Cardiac muscle cell (in vitro differentiated cells and primary cell): Measurements from ENCODE around the gene PSRC1. TPM values are rescaled to one million over a fixed set of nuclear protein-coding genes. Genes with fewer than 3 reads are reported as not detected.

Experiments
- DNase-seq, 2 donors: peaks; one replicate each; pipeline versions ENCODE4 v3.0.0 to v3.0.0-alpha.2; 2010 to 2017; ENCODE audit warnings: low read depth in 1 of 2, low spot score in 1 of 2
- H3K27ac ChIP-seq: fragments of 200-600 bp; sonication (generic); 2 replicates; pipeline ENCODE4 v1.5.1; 2016
- H3K27me3 ChIP-seq: fragments of 200-600 bp; sonication (generic); 2 replicates; pipeline ENCODE4 v1.6.0; 2016; ENCODE audit warnings: control low read depth
- H3K36me3 ChIP-seq: fragments of 200-600 bp; sonication (generic); 2 replicates; pipeline ENCODE4 v1.5.1; 2016; ENCODE audit warnings: control low read depth
- H3K4me1 ChIP-seq: fragments of 200-600 bp; sonication (generic); 2 replicates; pipeline ENCODE4 v1.8.1; 2017; ENCODE audit warnings: low read depth, mild to moderate bottlenecking, mixed run types
- H3K4me3 ChIP-seq: fragments of 200-600 bp; sonication (generic); 2 replicates; pipeline ENCODE4 v1.5.1; 2016; ENCODE audit warnings: mild to moderate bottlenecking
- H3K9me3 ChIP-seq: fragments of 200-600 bp; sonication (generic); 2 replicates; pipeline ENCODE4 v1.5.1; 2017; ENCODE audit warnings: low read depth, mild to moderate bottlenecking, control low read depth
- CTCF ChIP-seq: IDR thresholded peaks from 2 replicates; pipeline ENCODE4 v1.5.1; 2012; ENCODE audit warnings: low read depth, mild to moderate bottlenecking, low read length
- polyA plus RNA-seq: library from polyadenylated mRNA; unstranded; fragments of >200 nt; fragmentation: Nextera tagmentation; extraction: Ambion mirVana; gene quantifications from 2 replicates; pipeline ENCODE4 v1.2.1, GENCODE V29; 2016
- total RNA-seq: library from RNA; depleted of rRNA; stranded (reverse); fragments of >200 nt; gene quantifications from 2 replicates; pipeline ENCODE4 v1.2.3, GENCODE V29; 2016

Gene PSRC1
- total and polyA plus RNA-seq, 2 experiments from 2014 or later = 13.4 to 41.8 TPM

GRCh38 chr1:109283748-109284600 lies 1.0 kb upstream of the PSRC1 start:
- Histone ChIP-seq H3K27ac (peak overlapping the region; percentile 70), H3K4me3 (peak overlapping the region; percentile 52), H3K36me3 (no peaks in the 10 kb centered on the region), H3K4me1 (peaks cover 6% of the 10 kb centered on the region), H3K9me3 (no peaks in the 10 kb centered on the region), H3K27me3 (no peaks in the 10 kb centered on the region)
- no peak for TF ChIP-seq CTCF
- DNase-seq = no peak

DNA sequence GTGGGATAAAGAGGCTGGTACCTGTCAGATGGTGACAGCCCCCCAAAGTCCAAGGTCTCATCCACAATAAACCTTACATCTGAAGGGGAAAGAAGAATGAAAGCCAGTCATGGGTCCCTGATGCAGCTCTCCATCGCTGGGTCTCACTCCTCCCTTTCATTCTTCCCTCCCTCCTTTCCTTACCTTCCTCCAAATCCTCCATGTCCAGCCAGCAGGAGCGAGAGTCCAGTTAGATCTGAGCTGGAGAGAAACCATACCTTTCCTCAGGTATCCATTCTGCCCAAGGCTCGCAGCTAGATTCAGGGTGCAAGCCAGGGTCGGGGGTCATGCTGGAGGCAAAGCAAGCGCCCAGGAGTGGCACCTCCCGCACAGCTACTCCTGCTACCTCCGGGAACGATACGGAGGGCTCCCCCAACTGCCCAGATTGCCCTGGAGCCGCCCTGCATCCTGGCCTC lies 421 bp downstream of the PSRC1 start:
- H3K27ac ChIP-seq = no peak overlapping the region
- peaks cover 6% of the 10 kb centered on the region for H3K4me1 ChIP-seq
- TF ChIP-seq CTCF = no peak
- peak overlapping the region; percentile 52 for H3K4me3 ChIP-seq
- no peak for DNase-seq
- H3K27me3 ChIP-seq = no peaks in the 10 kb centered on the region
- no peaks in the 10 kb centered on the region for H3K36me3 ChIP-seq
- no peaks in the 10 kb centered on the region for H3K9me3 ChIP-seq

- Histone ChIP-seq H3K4me1 (peaks cover 6% of the 10 kb centered on the region), H3K27ac (no peak overlapping the region), H3K4me3 (peak overlapping the region; percentile 52), H3K9me3 (no peaks in the 10 kb centered on the region), H3K36me3 (no peaks in the 10 kb centered on the region), H3K27me3 (no peaks in the 10 kb centered on the region)
- DNase-seq = peak in 1 of 2 donors; percentile 41
- TF ChIP-seq CTCF = no peak
Measured at GRCh38 chr1:109281680-109282496, 1.1 kb downstream of the PSRC1 start.

GRCh38 chr1:109280862-109281261 lies 2.1 kb downstream of the PSRC1 start:
- H3K9me3 ChIP-seq = no peaks in the 10 kb centered on the region
- TF ChIP-seq CTCF = no peak
- H3K4me1 ChIP-seq = peaks cover 6% of the 10 kb centered on the region
- no peak overlapping the region for H3K27ac ChIP-seq
- H3K27me3 ChIP-seq = no peaks in the 10 kb centered on the region
- H3K4me3 ChIP-seq = no peak overlapping the region
- no peaks in the 10 kb centered on the region for H3K36me3 ChIP-seq
- no peak for DNase-seq

GRCh38 chr1:109279615-109280278 lies 3.2 kb downstream of the PSRC1 start:
- peaks cover 12% of the 10 kb centered on the region for H3K4me1 ChIP-seq
- TF ChIP-seq CTCF = no peak
- H3K36me3 ChIP-seq = no peaks in the 10 kb centered on the region

More at GRCh38 chr1:109279615-109280278, 3.2 kb downstream of the PSRC1 start:
- DNase-seq = peak in 1 of 2 donors; percentile 40
- Histone ChIP-seq H3K27ac (no peak overlapping the region), H3K9me3 (no peaks in the 10 kb centered on the region), H3K4me3 (no peak overlapping the region), H3K27me3 (no peaks in the 10 kb centered on the region)
